H9 (cell line): ENCODE data around the gene FMOD. TPM values are rescaled to one million over a fixed set of nuclear protein-coding genes. Genes with fewer than 3 reads are reported as not detected.

ENCODE experiments used
- DNase-seq: peaks from one replicate; pipeline ENCODE4 v3.0.0-alpha.2; 2017
- H2AFZ ChIP-seq: one replicate; pipeline ENCODE4 v1.6.1; 2013; ENCODE audit warnings: mild to moderate bottlenecking, low read length, control low read depth, moderate library complexity
- H2AK5ac ChIP-seq: 2 replicates; pipeline ENCODE4 v1.6.1; 2013; ENCODE audit warnings: low read length, control low read depth, mixed read lengths; ENCODE audit not compliant: insufficient read length
- H2BK120ac ChIP-seq: one replicate; pipeline ENCODE4 v1.6.1; 2013; ENCODE audit warnings: low read depth, mild to moderate bottlenecking, low read length, control low read depth, inconsistent platforms; ENCODE audit not compliant: poor library complexity, severe bottlenecking
- H2BK12ac ChIP-seq: 2 replicates; pipeline ENCODE4 v1.6.1; 2013; ENCODE audit warnings: low read length, control low read depth, mixed read lengths, low read depth; ENCODE audit not compliant: insufficient read length
- H2BK15ac ChIP-seq: 2 replicates; pipeline ENCODE4 v1.6.1; 2013; ENCODE audit warnings: low read depth, low read length, control low read depth
- H2BK20ac ChIP-seq: one replicate; pipeline ENCODE4 v1.6.1; 2013; ENCODE audit warnings: low read depth, mild to moderate bottlenecking, low read length, control low read depth, inconsistent platforms; ENCODE audit not compliant: poor library complexity, severe bottlenecking
- H2BK5ac ChIP-seq: 2 replicates; pipeline ENCODE4 v1.6.1; 2013; ENCODE audit warnings: low read length, control low read depth, mixed read lengths; ENCODE audit not compliant: insufficient read length
- H3K14ac ChIP-seq: 2 replicates; pipeline ENCODE4 v1.6.1; 2013; ENCODE audit warnings: low read length, control low read depth; ENCODE audit not compliant: insufficient read depth
- H3K18ac ChIP-seq: 2 replicates; pipeline ENCODE4 v1.6.1; 2013; ENCODE audit warnings: low read depth, mild to moderate bottlenecking, mixed read lengths, low read length, control low read depth; ENCODE audit not compliant: insufficient read length
- H3K23ac ChIP-seq: 2 replicates; pipeline ENCODE4 v1.6.1; 2013; ENCODE audit warnings: low read length, control low read depth, mixed read lengths, low read depth; ENCODE audit not compliant: insufficient read length
- H3K23me2 ChIP-seq: 2 replicates; pipeline ENCODE4 v1.6.1; 2013; ENCODE audit warnings: low read depth, mild to moderate bottlenecking, mixed read lengths, low read length, control low read depth; ENCODE audit not compliant: insufficient read length, poor library complexity, severe bottlenecking
- H3K27ac ChIP-seq: 2 replicates; pipeline ENCODE4 v1.5.1; 2013; ENCODE audit warnings: low read length, control low read depth, mixed read lengths, low read depth; ENCODE audit not compliant: insufficient read length
- H3K27me3 ChIP-seq: 2 replicates; pipeline ENCODE4 v1.6.1; 2013; ENCODE audit warnings: low read length, control low read depth, inconsistent platforms; ENCODE audit not compliant: insufficient read depth
- H3K4ac ChIP-seq: 2 replicates; pipeline ENCODE4 v1.6.1; 2013; ENCODE audit warnings: low read depth, mild to moderate bottlenecking, control low read depth, inconsistent platforms, low read length, moderate library complexity
- H3K4me1 ChIP-seq: 2 replicates; pipeline ENCODE4 v1.6.1; 2013; ENCODE audit warnings: low read length, control low read depth, inconsistent platforms; ENCODE audit not compliant: insufficient read depth
- H3K4me2 ChIP-seq: 2 replicates; pipeline ENCODE4 v1.6.1; 2013; ENCODE audit warnings: low read length, control low read depth, mixed read lengths; ENCODE audit not compliant: insufficient read length, insufficient read depth
- H3K56ac ChIP-seq: 2 replicates; pipeline ENCODE4 v1.6.1; 2013; ENCODE audit warnings: low read depth, mild to moderate bottlenecking, mixed read lengths, low read length, control low read depth; ENCODE audit not compliant: insufficient read length
- H3K79me1 ChIP-seq: 2 replicates; pipeline ENCODE4 v1.6.1; 2013; ENCODE audit warnings: low read depth, mild to moderate bottlenecking, moderate library complexity, low read length, control low read depth, inconsistent platforms; ENCODE audit not compliant: insufficient read depth, poor library complexity, severe bottlenecking
- H3K79me2 ChIP-seq: 2 replicates; pipeline ENCODE4 v1.6.1; 2013; ENCODE audit warnings: low read length, control low read depth, inconsistent platforms; ENCODE audit not compliant: insufficient read depth
- H3K9ac ChIP-seq: 2 replicates; pipeline ENCODE4 v1.6.1; 2013; ENCODE audit warnings: low read length, control low read depth, mixed read lengths; ENCODE audit not compliant: insufficient read length; ENCODE audit errors: extremely low read depth
- H3K9me3 ChIP-seq: one replicate; pipeline ENCODE4 v1.6.1; 2013; ENCODE audit warnings: low read depth, low read length, inconsistent platforms; ENCODE audit not compliant: control insufficient read depth
- H3T11ph ChIP-seq: one replicate; pipeline ENCODE4 v1.6.1; 2013; ENCODE audit warnings: mild to moderate bottlenecking, low read length, control low read depth, inconsistent platforms
- H4K20me1 ChIP-seq: one replicate; pipeline ENCODE4 v1.6.1; 2013; ENCODE audit not compliant: control insufficient read depth, insufficient read length, insufficient read depth
- H4K5ac ChIP-seq: 2 replicates; pipeline ENCODE4 v1.6.1; 2013; ENCODE audit warnings: low read depth, mild to moderate bottlenecking, mixed read lengths, low read length, control low read depth; ENCODE audit not compliant: insufficient read length
- H4K8ac ChIP-seq: replicated peaks from 2 replicates; pipeline ENCODE4 v1.6.1; 2013; ENCODE audit warnings: low read length, control low read depth, mixed read lengths, low read depth; ENCODE audit not compliant: insufficient read length
- H4K91ac ChIP-seq: 2 replicates; pipeline ENCODE4 v1.6.1; 2013; ENCODE audit warnings: low read depth, mild to moderate bottlenecking, moderate library complexity, mixed read lengths, low read length, control low read depth; ENCODE audit not compliant: insufficient read length
- H3K27ac Mint-ChIP-seq, 3 experiments: 2 replicates in 2 of 3; 3 replicates in 1 of 3; pipeline ENCODE4 v1.8.0; 2020 to 2021; ENCODE audit warnings: mixed read lengths in 3 of 3, mild to moderate bottlenecking in 1 of 3, moderate library complexity in 1 of 3
- H3K27me3 Mint-ChIP-seq: 2 replicates; pipeline ENCODE4 v1.8.0; 2021; ENCODE audit warnings: low read depth, mild to moderate bottlenecking, moderate library complexity, mixed read lengths
- H3K36me3 Mint-ChIP-seq, 3 experiments: 2 replicates in 2 of 3; 3 replicates in 1 of 3; pipeline ENCODE4 v1.8.0; 2020 to 2021; ENCODE audit warnings: low read depth in 3 of 3, mixed read lengths in 3 of 3; ENCODE audit not compliant: insufficient read depth in 1 of 3
- H3K4me1 Mint-ChIP-seq, 2 experiments: 2 replicates each; pipeline ENCODE4 v1.8.0; 2020; ENCODE audit warnings: mixed read lengths in 2 of 2
- H3K4me3 Mint-ChIP-seq, 2 experiments: 2 replicates in 1 of 2; 3 replicates in 1 of 2; pipeline ENCODE4 v1.8.0; 2020 to 2021; ENCODE audit warnings: mild to moderate bottlenecking in 2 of 2, mixed read lengths in 2 of 2, moderate library complexity in 1 of 2
- H3K9me3 Mint-ChIP-seq, 2 experiments: 2 replicates in 1 of 2; 3 replicates in 1 of 2; pipeline ENCODE4 v1.8.0; 2020; ENCODE audit warnings: mild to moderate bottlenecking in 2 of 2, mixed read lengths in 2 of 2, moderate library complexity in 1 of 2
- CTCF ChIP-seq: fragments of 200-600 bp; sonication (generic); conservative IDR thresholded peaks from 3 replicates; pipeline ENCODE4 v1.8.0; 2021; ENCODE audit warnings: antibody characterized with exemption, mild to moderate bottlenecking
- WGBS: extraction: QIAGEN DNeasy Blood & Tissue Kit; methylation state at CpG from one replicate; pipeline ENCODE4 v1.1.7; 2013; ENCODE audit warnings: missing lambda C conversion rate, low lambda C conversion rate, mixed read lengths; ENCODE audit not compliant: insufficient read length; ENCODE audit errors: extremely low coverage; 5-methylcytosine and 5-hydroxymethylcytosine counted together
- total RNA-seq: library from RNA; stranded (reverse); gene quantifications from 2 replicates; pipeline ENCODE4 v1.2.1, GENCODE V29; 2021

The FMOD gene
- total RNA-seq, 1 experiment from 2014 or later, result not detected

GRCh38 chr1:203308328-203308922, 42.5 kb downstream of the FMOD start:
- Histone ChIP-seq H4K8ac (no peak overlapping the region), H3K27ac (no peak overlapping the region), H3K23ac (no peak overlapping the region), H3K18ac (no peak overlapping the region), H3K14ac (no peak overlapping the region), H3K79me1 (no peaks in the 10 kb centered on the region), H2BK20ac (no peak overlapping the region), H4K91ac (no peak overlapping the region), H2BK12ac (no peak overlapping the region), H2BK5ac (no peak overlapping the region), H3K23me2 (peaks cover 13% of the 10 kb centered on the region), H3K79me2 (no peaks in the 10 kb centered on the region), H3K56ac (no peak overlapping the region), H3K4ac (no peak overlapping the region), H2BK15ac (no peak overlapping the region), H4K5ac (no peak overlapping the region), H3K4me2 (peak overlapping the region; percentile 33), H2AK5ac (no peak overlapping the region), H3K27me3 (peaks cover 77% of the 10 kb centered on the region), H2AFZ (no peak overlapping the region), H4K20me1 (no peaks in the 10 kb centered on the region), H3K9me3 (no peaks in the 10 kb centered on the region), H2BK120ac (no peak overlapping the region), H3K4me1 (peaks cover 10% of the 10 kb centered on the region), H3T11ph (no peak overlapping the region), H3K9ac (no peak overlapping the region)
- Mint-ChIP-seq H3K36me3 (peaks cover 0 to 3% (median 0%) of the 10 kb centered on the region in 3 experiments; a peak in 2 of 7 replicates), H3K27ac (no peak overlapping the region), H3K9me3 (no peaks in the 10 kb centered on the region; a peak in 1 of 5 replicates), H3K4me1 (peaks cover 52 to 60% of the 10 kb centered on the region in 2 experiments), H3K27me3 (peaks cover 97% of the 10 kb centered on the region), H3K4me3 (peak overlapping the region; percentile 38 to 55; a peak in 3 of 5 replicates)
- no peak for DNase-seq
- TF ChIP-seq CTCF, result no peak
- no CpG with 5 or more reads among the region's 5 CpGs for WGBS
